ENCODE results near the gene LBX2.
"Not testable (repeated sequence)": the region's sequence is repeated elsewhere in the genome, so short reads cannot be mapped to it uniquely, and the experiment has no call there.

Gene LBX2

DNA sequence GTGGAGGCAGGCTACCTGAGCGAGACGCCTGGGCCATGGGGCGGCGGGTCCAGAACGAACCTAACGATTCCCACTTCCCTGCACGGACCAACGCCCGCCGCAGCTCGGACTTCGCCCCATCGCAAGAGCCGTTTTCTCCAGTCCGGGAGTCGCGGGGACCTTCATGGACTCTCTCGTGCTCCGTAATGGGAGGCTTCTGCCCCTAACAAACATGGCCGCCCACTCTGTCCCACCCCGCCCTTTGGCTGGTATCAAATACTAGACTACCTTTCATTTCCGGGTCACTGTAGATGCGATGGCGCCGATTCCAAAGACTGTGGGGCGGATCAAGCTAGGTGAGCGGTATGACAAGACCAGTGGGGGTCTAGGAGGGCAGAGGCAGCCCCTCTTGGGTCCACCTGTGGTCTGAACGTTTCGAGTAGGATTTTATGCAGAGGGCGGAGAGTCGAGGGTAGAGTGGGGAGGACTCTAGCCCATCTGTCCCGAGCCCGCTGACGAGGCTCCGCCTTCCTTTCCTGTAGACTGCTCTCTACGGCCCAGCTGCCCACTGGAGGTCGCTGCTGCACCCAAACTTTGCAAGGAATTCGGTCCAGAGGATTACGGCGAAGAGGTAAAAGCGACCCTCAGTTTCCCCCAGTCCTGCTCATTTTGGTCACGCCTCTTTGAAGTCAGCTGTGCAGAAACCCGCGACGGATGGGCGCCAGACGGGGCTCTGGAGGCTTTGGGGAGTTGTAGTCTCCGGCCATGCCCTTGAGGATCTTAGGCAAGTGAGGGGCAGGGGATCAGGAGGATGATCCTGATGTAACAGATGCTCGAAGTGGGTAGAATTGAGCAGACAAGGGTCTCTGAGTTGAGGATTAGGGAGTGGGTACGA lies 16.4 kb downstream of the LBX2 start, which contains the start of the genes CCDC142 and TTC31:
Gene CCDC142 (minus strand): TSS at position 198 of the 874 bp plus-strand sequence. CDS start 161 bp downstream, at position 37.
Gene TTC31 (plus strand): TSS at position 281 of the 874 bp plus-strand sequence. CDS start 15 bp downstream, at position 296.
- peak; percentile 95 for DNase-seq

DNA sequence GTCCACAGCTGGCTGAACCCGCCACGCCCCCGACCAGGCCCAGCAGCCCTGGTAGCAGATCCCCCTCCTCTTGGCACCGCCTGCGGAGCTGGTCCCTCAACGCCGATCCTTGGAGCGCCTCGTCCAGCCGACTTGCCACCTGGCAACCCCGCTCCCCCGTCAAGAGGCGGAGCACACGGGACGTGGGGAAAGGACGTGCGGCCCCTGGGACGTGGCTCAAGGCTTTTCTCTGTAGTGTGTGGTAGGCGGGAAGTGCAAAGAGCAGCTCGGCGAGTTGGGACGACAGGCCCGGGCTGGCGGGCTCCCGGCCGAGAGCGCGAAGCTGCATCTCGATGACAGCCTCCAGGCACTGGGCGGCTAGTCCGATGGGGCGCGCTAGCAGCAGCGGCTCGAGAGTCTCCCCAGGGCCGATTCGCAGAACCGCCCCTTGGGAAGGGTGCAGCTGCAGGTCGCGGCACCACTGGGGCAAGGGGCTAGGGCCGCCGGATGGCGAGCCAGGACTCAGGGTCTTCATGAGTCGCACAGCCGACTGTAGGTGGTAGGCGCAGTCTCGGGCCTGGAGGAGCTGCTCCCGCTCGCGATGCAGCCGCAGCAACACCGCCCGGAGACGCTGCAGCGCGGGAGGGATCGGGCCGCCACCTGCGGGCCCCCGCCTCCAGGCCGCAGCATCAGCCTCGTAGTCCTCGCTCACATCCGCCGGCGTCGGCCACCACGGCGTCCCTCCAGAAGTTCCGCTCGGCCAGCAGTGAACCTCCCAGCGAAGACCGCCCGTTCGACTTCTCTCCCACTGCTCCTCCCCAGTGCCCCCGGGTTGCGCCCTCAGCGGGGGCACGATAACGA lies 17.2 kb downstream of the LBX2 start:
- no peak for DNase-seq

DNA sequence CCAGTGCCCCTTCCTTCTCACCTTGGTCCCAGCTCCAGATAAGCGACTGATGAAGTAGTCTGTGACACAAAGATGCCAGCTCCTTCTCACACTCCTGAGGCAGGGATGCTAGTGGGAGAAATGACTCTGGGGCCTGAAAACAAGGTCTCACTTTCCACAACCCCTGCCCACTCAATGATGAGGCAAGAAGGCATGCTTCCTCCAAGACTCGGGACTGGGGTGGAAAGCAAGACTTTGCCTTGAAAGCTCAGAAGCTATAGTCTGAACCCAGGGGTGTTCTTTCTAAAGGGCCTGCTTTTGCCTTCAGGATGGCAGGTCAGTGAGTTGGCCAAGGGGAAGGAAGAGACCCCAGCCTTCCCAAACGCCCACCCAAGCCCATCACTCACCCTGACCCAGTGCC lies 18.0 kb downstream of the LBX2 start:
- no peak for DNase-seq

DNA sequence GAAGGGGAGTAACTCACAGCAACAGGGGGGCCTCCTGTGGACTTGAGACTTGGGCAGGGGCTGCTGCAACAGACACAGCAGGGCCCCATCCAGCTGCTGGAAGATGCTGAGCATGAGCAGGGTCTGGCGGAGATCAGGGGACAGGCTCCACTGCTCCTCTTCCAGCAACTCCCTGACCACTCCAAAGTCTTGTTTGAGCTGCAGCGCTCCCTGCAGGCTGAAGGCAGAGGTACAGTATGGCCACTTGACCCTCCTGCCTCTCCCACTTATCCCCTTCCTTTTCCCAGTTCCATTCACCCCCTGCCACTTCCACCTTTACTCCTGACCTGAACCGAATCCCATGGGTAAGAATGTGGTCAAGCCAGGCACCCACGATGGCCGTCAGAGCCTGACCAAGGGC lies 24.5 kb downstream of the LBX2 start:
- DNase-seq = no peak

DNA sequence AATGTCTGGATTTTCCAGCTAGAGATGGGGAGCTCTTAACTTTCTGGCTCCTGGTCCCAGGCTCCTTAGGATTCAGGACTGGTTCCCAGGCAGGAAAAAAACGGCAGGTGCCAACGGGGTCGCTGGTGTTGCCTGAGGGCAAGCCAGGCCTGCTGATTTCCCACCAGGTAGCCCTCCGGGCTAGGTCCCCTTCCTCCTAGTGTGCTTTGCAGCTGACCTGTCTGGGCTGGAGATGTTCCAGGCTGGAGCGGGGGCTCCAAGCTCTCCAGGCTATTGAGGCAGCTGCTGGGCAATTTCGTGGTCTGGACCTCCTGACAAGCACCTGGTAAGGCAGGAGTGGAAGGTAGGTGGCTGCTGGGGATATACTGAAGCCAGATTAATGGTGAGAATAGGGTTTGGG lies 24.9 kb downstream of the LBX2 start:
- DNase-seq = no peak

DNA sequence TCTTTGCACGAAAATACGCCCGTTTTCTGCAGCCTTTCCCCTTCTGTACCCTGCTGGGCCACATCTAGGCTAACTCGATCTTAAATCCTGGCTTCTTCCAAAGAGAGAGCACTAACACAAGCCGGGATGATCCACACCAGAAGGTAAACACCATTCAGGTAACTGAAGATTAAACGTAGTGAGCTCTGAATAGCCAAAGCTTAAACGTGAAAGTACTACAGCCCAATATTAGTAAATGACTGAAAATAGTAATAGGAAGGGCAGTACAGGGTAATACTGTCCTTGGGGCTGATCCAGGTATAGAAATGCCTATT lies 26.5 kb downstream of the LBX2 start:
- no peak for DNase-seq

DNA sequence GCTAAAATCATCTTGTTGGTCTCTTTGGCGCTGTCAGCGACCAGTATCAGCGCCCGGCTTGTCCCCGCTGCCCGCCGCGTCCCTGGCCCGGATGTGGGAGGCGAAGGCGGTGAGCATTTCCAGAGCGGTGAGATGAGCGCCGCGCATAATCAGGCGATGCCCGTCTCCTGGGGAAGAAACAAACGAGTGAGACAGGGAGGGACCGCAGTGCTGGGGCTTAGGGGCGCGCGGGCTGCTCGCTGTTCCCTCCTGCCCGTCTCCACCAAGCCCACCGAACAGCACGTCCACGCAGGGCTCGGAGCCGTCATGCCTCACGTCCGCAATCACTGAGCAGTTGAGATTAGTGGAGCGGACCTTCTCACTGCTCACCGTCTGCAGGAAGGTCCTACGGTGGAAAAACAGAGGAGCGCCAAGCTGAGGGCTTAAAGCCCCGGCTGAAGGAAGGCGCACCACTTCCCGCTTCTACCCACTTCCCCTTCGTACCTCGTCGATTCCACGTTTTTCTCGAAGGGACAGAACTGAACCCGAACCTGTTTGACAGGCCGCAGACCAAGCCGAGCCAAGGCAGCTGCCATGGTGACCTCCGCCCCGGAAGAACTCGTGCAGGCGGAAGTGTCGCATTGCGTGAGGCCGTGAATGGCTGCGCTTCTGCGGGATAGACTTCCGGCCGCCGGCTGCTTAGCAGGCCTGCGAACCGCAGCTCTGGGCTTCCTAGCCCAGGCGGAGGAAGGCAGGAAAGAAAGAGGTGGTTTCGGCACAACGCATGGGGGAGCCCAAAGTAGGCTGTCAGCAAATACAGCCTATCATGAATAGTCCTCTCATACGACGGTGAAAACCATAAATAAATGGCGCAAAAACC lies 27.1 kb downstream of the LBX2 start, which contains the start of gene MRPL53:
Gene MRPL53 (minus strand): TSS at position 595 of the 859 bp plus-strand sequence. CDS start 20 bp downstream, at position 575.
- peak; percentile 95 for DNase-seq

DNA sequence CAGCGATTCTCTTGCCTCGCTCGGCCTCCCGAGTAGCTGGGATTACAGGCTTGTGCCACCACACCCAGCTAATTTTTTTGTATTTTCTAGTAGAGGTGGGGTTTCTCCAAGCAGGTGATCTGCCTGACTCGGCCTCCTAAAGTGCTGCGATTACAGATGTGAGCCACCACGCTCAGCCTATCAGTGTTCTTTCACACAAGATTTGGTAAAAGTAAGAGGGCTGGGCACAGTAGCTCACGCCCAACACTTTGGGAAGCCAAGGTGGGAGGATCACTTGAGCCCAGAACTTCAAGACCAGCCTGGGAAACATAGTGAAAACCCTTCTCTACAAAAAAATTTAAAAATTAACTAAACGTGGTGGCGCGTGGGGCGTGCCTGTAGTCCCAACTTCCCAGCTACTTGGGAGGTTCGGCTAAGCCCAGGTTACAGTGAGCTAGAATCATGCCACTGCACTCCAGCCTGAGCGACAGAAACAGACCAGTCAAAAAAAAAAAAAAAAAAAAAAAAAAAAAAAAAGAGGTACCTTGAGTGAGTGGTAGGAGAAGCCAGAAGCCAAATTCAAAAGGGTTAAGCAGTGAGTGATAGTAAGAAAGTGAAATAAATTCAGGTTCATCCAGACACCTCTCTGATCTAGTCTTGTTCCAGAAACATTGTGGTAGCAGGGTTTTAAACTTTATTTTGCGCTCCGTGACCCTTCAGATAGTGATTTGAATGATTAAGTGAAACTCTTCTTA lies 27.9 kb downstream of the LBX2 start:
- DNase-seq = no peak

DNA sequence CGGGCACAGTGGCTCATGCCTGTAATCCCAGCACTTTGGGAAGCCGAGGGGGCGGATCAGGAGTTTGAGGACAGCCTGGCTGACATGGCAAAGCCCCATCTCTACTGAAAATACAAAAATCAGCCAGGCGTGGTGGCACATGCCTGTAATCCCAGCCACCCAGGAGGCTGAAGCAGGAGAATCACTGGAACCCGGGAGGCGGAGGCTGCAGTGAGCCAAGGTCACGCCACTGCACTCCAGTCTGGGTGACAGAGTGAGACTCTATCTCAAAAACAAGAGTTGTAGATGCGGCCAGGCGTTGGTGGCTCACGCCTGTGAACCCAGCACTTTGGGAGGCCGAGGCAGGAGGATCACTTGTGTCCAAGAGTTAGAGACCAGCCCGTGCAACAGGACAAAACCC lies 28.7 kb downstream of the LBX2 start:
- not testable (repeated sequence) for DNase-seq

DNA sequence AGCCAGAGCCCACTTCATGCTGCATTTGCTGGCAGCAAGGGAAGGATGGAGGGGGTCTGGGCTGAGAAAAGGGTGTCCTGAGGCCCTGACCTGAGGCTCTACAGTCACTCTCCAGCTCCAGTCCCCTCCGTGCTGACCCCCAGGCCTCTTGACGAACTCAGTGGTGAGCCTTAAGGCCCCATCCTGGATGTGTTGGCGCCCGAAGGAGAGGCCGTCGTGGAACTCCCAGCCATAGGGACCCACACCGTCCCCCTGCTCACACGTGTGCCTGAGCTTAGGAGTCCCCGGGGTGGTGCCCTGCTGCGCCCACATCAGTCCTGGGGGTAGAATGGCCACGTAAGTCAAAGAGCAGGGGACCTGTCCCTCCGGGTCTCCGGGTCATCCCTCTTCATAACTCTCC lies 35.0 kb downstream of the LBX2 start:
- no peak for DNase-seq

DNA sequence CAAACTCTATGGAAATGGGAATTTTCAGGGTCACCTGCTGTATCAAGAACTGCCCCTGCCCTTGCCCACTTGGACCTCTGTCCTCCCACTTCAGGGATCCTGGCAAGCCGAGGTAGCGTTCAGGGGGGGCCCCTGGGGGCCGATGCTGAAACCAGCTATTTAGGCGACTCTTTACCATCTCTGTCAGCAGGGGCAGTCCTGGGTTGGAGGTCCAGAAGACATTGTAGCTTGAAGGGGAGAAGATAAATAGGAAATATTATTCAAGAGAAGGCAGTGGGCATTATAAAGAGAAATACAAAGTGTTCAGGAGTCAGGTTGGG lies 36.7 kb downstream of the LBX2 start:
- no peak for DNase-seq

DNA sequence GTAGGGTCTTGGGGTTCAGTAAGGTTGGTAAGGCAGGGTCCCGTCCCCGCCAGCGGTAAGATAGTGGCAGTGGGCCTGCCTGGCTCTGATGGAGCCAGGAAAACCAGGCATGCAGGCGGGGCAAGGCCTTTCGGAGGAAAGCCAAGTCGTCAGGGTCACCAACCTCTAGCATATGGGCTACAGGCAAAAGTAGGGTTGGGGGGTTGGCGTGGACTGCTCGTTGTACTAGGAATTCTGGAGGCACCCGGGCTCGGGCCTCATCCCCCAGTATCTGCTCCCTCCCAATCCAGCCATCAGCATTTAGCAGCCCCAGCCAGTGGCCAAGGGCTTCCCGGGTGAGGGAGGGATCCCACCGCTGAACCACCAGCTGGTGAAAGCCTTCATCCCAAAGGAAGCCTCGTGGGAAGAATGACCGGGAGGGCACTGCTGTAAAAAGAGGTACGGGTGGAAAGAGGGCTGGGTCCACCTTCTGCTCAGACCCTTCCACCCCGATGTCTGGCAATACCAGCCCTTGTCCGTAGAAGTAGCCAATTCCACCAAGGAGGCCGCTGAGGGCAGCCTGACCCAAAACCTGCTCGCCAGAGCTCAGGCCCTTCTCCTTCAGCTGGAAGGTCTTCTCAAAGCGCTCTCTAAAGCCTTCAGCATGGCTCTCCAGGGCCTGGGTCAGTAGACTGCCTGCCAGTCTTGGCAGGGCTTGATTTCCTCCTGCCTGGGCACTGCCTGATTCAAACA lies 37.2 kb downstream of the LBX2 start:
- DNase-seq = no peak

DNA sequence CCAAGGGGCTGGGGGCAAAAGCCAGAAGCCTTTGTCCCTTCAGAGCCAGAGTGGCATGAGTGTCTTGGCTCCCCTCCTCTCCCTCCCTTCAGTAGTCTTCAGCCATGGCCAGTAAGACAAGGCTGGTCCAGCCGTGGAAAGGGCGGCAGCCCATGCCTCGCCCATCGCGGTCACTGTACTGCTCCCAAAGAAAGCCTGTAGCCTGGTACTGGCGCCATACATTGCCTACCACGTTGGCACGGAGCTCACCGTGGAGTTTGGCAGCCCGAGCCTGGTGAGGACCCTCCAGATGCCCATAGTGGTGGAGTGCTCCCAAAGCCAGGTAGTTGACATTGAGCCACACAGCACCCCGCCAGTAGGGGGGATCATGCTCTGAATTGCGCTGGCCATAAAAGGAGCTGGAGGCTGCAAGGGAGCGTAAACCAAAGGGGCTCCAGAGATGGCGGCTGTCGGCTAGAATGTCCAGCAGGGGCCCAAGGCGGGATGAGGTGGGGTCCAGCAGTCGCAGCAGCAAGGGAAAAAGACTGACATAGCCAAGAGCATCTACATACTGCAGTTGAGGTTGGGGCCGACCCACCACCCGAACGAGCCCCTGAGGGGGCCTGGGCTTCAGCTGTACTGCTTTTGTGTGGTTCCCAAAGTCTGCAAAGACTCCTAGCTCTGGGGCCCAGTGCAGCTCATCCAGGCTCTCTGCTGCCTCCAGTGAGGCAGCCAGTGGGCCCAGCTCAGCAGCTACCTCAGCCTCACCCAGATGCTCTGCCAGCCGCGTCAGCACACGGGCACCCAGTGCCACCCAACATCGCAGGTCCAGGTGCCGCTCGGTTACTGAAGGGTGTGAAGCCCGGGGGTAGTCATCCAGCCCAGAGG lies 38.0 kb downstream of the LBX2 start:
- no peak for DNase-seq

DNA sequence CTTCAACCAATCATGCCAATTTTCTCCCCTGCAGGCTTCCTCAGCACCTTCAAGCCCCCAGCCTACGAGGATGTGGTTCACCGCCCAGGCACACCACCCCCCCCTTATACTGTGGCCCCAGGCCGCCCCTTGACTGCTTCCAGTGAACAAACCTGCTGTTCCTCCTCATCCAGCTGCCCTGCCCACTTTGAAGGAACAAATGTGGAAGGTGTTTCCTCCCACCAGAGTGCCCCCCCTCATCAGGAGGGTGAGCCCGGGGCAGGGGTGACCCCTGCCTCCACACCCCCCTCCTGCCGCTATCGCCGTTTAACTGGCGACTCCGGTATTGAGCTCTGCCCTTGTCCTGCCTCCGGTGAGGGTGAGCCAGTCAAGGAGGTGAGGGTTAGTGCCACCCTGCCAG lies 39.2 kb downstream of the LBX2 start:
- not testable (repeated sequence) for DNase-seq

DNA sequence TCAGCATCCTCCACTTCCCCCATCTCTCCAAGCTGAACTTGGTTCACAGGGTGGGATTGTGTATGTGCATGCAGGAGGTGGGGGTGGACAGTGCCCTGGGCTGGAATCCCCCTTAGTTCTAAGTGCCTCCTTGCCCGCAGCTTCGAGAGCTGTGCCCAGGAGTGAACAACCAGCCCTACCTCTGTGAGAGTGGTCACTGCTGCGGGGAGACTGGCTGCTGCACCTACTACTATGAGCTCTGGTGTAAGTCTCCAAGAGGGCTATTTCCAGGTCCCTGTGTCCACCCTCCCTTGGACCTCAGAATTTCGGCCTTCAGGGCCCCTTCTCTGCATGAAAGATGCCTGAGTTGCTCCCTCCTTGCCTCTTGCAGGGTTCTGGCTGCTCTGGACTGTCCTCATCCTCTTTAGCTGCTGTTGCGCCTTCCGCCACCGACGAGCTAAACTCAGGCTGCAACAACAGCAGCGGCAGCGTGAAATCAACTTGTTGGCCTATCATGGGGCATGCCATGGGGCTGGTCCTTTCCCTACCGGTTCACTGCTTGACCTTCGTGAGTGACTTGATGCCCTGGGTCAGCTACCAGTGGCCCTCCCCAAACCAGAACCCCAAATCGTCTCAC lies 39.8 kb downstream of the LBX2 start:
- not testable (repeated sequence) for DNase-seq

DNA sequence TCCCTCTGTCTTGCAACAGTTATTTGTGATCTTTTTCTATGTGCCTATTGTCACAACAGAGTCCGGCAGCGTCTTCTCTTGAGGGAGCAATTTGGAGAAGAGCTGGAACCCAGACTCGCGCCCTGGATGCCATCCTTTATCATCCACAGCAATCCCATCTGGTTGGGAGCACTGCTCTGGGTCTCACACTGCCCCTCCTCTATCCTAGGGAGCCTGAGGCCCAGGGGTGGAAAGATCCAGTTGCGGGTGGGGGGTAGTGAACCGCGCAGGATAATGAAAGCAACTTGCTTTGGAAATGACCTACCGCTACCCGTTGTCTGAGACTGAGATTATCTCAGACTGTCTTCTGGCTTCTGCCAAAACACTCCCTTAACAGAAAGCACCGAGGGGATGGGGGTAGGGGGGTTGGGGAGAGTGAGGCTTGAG lies 40.5 kb downstream of the LBX2 start:
- no peak for DNase-seq

DNA sequence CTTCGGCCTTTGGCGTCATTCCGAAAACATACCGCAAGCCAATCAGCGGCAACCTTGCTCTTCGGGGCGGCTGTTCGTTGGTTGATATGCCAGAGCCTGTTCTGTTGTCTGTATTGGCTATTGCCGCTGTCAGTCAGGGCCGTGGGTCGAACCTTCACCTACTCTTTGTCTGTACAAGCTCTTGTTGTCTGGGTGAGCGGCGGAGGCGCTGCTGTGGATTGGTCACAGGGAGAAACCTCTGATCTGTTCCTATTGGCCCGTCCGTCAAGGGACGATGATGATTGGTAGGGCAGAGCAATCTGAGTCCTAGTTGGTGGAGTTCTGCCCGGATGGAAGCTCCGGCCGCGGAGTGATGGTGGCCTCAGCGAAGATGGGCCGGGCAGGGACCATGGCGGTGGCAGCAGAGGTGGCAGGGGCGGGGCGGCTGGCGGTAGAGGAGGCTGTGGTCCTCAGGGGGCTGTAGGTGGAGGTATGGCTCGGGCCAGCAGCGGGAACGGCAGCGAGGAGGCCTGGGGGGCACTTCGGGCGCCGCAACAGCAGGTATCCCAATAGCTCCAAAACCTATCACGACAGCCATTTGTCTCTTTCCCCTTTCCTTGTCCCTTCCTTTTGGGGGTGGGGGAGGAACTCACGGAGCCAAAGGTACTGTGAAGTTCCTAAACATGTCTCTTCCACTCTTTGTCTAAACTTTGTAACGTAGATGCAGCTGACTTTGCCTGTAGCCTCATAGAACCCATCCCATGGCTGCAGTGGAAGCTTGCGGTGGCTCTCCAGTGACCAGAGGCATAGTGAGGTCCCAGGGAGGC lies 41.1 kb downstream of the LBX2 start, which contains the start of gene WBP1:
Gene WBP1 (plus strand): TSS at position 307 of the 806 bp plus-strand sequence. CDS start 165 bp downstream, at position 472.
- DNase-seq = peak; percentile 100

DNA sequence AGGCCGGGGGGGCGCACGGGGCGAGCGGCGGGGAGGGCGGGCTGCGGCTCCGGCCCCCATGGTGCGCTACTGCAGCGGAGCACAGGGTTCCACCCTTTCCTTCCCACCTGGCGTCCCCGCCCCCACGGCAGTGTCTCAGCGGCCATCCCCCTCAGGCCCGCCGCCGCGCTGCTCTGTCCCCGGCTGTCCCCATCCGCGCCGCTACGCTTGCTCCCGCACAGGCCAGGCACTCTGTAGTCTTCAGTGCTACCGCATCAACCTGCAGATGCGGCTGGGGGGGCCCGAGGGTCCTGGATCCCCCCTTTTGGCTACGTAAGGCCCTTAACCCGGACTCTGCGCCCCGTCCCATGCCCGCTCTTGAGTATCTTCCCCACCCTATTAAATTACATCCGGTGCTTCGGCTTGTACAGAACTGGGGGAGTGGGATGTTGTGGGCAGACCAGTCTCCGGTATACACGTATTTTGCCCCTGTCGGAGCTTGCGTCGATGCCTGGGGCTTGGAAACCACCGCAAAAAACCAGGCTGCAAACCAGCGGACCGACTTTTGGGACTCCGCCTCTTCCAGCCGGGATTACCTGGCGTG lies 41.8 kb downstream of the LBX2 start:
- peak; percentile 24 for DNase-seq
